ENCODE data around the gene FKBP5. TPM values are rescaled to one million over a fixed set of nuclear protein-coding genes. Genes with fewer than 3 reads are reported as not detected.
"Not testable (repeated sequence)": the region's sequence is repeated elsewhere in the genome, so short reads cannot be mapped to it uniquely, and the experiment has no call there.

The FKBP5 gene
- total RNA-seq, 2 experiments from 2014 or later: 42.5 to 79.1 TPM

DNA sequence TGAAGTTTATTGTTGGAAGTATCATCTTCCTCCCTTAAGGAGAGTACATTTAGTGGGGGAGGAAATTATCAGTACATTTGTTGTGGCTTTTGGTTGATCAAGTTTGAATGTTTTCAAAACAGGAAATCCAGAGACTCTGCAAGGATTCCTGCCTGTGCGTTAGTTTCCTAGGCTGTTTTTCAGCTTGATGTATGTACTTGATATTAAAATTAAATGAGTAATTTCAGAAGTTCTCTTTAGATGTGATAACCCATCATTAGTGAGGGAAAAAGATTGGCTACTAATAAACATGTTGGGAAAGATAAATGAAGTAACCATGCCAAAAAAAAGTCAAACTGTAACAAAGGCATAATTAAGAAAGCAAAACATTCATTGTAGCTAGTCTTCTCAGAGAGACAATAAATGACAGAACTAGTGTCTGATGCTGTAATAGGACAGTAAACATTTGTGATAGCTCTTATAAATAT is 88.0 kb downstream of the FKBP5 start:
- peaks cover 6% of the 10 kb centered on the region for H3K4me1 ChIP-seq (ENCODE audit: insufficient read depth, low read length, poor library complexity, severe bottlenecking)
- CTCF ChIA-PET (ENCODE audit: unreplicated experiment): no interaction called here
- no peaks in the 10 kb centered on the region for H3K9me3 ChIP-seq (ENCODE audit: low read length)
- no peak overlapping the region for H3K4me2 ChIP-seq (ENCODE audit: low read length)
- TF ChIP-seq, protein P1, sequence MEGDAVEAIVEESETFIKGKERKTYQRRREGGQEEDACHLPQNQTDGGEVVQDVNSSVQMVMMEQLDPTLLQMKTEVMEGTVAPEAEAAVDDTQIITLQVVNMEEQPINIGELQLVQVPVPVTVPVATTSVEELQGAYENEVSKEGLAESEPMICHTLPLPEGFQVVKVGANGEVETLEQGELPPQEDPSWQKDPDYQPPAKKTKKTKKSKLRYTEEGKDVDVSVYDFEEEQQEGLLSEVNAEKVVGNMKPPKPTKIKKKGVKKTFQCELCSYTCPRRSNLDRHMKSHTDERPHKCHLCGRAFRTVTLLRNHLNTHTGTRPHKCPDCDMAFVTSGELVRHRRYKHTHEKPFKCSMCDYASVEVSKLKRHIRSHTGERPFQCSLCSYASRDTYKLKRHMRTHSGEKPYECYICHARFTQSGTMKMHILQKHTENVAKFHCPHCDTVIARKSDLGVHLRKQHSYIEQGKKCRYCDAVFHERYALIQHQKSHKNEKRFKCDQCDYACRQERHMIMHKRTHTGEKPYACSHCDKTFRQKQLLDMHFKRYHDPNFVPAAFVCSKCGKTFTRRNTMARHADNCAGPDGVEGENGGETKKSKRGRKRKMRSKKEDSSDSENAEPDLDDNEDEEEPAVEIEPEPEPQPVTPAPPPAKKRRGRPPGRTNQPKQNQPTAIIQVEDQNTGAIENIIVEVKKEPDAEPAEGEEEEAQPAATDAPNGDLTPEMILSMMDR (conservative IDR thresholded peaks at IDR 0.05; ENCODE audit: low read length): no peak
- TF ChIP-seq EZH2phosphoT487 (IDR thresholded peaks at IDR 0.05; ENCODE audit: borderline replicate concordance, low read depth, low read length): no peak
- H3K4me3 ChIP-seq (ENCODE audit: low read depth, low read length, poor library complexity, severe bottlenecking): no peak overlapping the region
- DNase-seq (ENCODE audit: low spot score): no peak
- no peak overlapping the region for H2AFZ ChIP-seq (ENCODE audit: low read length)
- peaks cover 58% of the 10 kb centered on the region for H3K36me3 ChIP-seq (ENCODE audit: insufficient read depth, low read length)
- H3K79me2 ChIP-seq (ENCODE audit: insufficient read depth, low read depth, low read length): no peaks in the 10 kb centered on the region
- H4K20me1 ChIP-seq (ENCODE audit: insufficient read depth, low read length): peaks cover 5% of the 10 kb centered on the region; the same call in 1 of the 2 replicates
- no TSS peak for BruUV-seq (replicated peaks)
- intact Hi-C loops (cut with micrococcal nuclease; ENCODE audit: unreplicated experiment): no loop called here
- no peak overlapping the region for H3K27ac ChIP-seq (ENCODE audit: low read depth, low read length, poor library complexity, severe bottlenecking)
- no peaks in the 10 kb centered on the region for H3K9me2 ChIP-seq (ENCODE audit: insufficient read depth, low read length)
- POLR2A ChIA-PET: interaction anchor here (0.6 to 1.5 kb wide), 4 partner anchors 9 to 121 kb away, joined by 3 to 4 read pairs (median 3); no protein-coding TSS in a partner anchor

DNA sequence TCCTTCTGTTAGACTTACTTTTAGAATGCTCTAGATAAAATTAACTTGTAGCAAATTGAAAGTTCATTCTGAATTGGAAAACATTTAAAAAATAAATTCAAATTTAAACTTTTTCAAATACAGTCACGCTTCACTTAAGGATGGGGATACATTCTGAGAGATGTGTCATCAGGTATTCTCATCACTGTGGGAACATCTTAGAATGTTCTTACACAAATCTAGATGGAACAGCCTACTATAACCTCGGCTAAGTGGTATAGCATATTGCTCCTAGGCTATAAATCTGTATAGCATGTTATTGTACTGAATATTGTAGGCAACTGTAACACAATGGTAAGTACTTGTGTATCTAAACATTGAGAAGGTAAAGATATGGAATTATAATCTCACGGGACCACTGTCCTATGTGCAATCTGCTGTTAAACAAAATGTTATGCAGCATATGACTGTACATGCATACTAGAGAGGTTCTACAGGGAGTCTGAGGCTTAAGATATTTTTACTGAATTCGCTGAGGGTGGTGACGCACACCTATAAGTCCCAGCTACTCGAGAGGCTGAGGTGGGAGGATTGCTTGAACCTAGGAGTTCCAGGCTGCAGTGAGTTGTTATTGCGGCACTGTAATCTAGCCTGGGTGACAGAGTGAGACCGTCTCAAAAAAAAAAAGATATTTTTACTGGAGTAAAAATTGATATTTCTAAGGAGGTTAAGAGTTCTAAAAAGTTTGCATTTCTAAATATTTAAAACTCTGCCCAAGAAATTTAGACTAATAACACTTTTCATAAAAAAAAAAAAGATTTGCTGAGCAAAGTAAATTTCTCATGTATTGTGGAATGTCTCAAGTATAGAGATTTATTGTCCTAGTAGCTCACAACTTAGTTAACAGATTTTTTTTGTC is 88.7 kb downstream of the FKBP5 start:
- Histone ChIP-seq H3K9me3 (ENCODE audit: low read length) (no peaks in the 10 kb centered on the region), H3K4me2 (ENCODE audit: low read length) (no peak overlapping the region), H3K4me3 (ENCODE audit: low read depth, low read length, poor library complexity, severe bottlenecking) (no peak overlapping the region), H2AFZ (ENCODE audit: low read length) (no peak overlapping the region), H3K79me2 (ENCODE audit: insufficient read depth, low read depth, low read length) (no peaks in the 10 kb centered on the region), H4K20me1 (ENCODE audit: insufficient read depth, low read length) (peaks cover 5% of the 10 kb centered on the region; the same call in 1 of the 2 replicates), H3K4me1 (ENCODE audit: insufficient read depth, low read length, poor library complexity, severe bottlenecking) (peaks cover 6% of the 10 kb centered on the region), H3K36me3 (ENCODE audit: insufficient read depth, low read length) (peaks cover 59% of the 10 kb centered on the region), H3K9me2 (ENCODE audit: insufficient read depth, low read length) (no peaks in the 10 kb centered on the region), H3K27ac (ENCODE audit: low read depth, low read length, poor library complexity, severe bottlenecking) (no peak overlapping the region)
- ChIA-PET CTCF (ENCODE audit: unreplicated experiment) (no interaction called here), POLR2A (interaction anchor here (1.5 kb wide), 2 partner anchors 8 to 17 kb away, joined by 3 to 4 read pairs; no protein-coding TSS in a partner anchor)
- intact Hi-C loops (cut with micrococcal nuclease; ENCODE audit: unreplicated experiment): no loop called here
- no peak for DNase-seq (ENCODE audit: low spot score)
- BruUV-seq (replicated peaks): no TSS peak
- TF ChIP-seq, protein P1 (conservative IDR thresholded peaks at IDR 0.05; ENCODE audit: low read length): no peak
- no peak for TF ChIP-seq EZH2phosphoT487 (IDR thresholded peaks at IDR 0.05; ENCODE audit: borderline replicate concordance, low read depth, low read length)

DNA sequence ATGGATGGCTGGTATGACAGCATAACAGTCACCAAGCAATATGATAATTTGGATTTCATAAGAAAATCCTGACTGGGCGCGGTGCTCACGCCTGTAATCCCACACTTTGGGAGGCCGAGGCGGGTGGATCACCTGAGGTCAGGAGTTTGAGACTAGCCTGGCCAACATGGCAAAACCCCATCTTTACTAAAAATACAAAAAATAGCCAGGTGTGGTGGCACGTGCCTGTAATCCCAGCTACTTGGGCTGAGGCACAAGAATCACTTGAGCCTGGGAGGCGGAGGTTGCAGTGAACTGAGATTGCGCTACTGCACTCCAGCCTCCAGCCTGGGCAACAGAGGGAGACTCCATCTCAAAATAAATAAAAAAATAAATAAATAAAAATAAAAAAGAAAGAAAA is 90.1 kb downstream of the FKBP5 start:
- H3K4me2 ChIP-seq (ENCODE audit: low read length); H3K27ac ChIP-seq (ENCODE audit: low read depth, low read length, poor library complexity, severe bottlenecking); DNase-seq (ENCODE audit: low spot score); CTCF ChIA-PET (ENCODE audit: unreplicated experiment); H3K4me3 ChIP-seq (ENCODE audit: low read depth, low read length, poor library complexity, severe bottlenecking); H4K20me1 ChIP-seq (ENCODE audit: insufficient read depth, low read length); intact Hi-C loops (cut with micrococcal nuclease; ENCODE audit: unreplicated experiment); H3K9me3 ChIP-seq (ENCODE audit: low read length); H3K9me2 ChIP-seq (ENCODE audit: insufficient read depth, low read length); BruUV-seq (replicated peaks); H3K79me2 ChIP-seq (ENCODE audit: insufficient read depth, low read depth, low read length); H2AFZ ChIP-seq (ENCODE audit: low read length); H3K4me1 ChIP-seq (ENCODE audit: insufficient read depth, low read length, poor library complexity, severe bottlenecking); POLR2A ChIA-PET: not testable (repeated sequence)
- H3K36me3 ChIP-seq (ENCODE audit: insufficient read depth, low read length): peaks cover 62% of the 10 kb centered on the region
